ENCODE measurements around the gene MLX.

DNA sequence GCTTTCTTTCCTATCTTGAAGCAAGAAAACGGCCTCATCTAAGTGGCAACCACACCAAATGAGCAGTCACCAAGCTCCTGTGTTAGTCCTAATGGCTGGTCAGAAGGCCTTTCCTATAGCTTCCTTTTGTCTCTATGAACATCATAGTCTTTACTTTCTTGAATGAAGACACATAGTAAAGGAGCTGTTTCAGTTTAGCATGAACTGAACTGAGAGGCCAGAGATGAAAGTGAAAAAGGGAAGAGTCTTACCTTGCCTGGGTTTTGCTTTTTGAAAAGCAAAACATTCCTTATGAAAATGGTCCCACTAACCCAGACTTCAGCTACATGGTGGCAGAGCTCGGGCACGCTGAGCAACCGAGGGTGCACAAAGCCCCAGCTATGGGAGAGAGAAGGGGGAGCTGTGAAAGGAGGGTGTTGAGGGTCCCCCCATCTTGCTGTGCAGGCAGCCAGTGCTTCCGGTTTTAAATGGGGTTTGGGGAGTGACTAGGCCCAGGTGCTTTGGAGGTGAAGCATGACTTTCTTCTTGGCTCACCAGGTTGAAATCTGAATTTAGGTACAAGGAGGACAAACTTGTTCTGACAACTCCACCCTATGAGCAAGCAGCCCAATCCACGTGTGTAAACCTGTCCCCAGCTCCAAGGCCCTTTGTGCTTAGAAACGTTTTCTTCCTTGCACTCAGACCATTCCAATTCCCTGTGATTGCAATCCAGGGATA, 19.8 kb downstream of the MLX start:
- no peak for TF ChIP-seq CTCF (IDR thresholded peaks at IDR 0.05)
- no peak for TF ChIP-seq POLR2A (IDR thresholded peaks at IDR 0.05)
